Cardiac fibroblast (primary cell): ENCODE results near the gene UNC79.

Experiments
- DNase-seq, 2 donors: peaks; one replicate each; pipeline versions ENCODE4 v3.0.0 to v3.0.0-alpha.2; 2010; ENCODE audit warnings: low read depth in 2 of 2
- H3K4me3 ChIP-seq, 2 donors: replicated peaks in 1 of 2; 1 replicate in 1 of 2; 2 replicates in 1 of 2; pipeline ENCODE4 v1.5.1; 2011; ENCODE audit warnings: low read depth in 2 of 2, low read length in 2 of 2, mild to moderate bottlenecking in 2 of 2, moderate library complexity in 1 of 2
- CTCF ChIP-seq: IDR thresholded peaks from one replicate; pipeline ENCODE4 v1.5.1; 2011; ENCODE audit warnings: low read depth, mild to moderate bottlenecking, low read length, inconsistent platforms

UNC79 gene

GRCh38 chr14:93566065-93566693, 135.4 kb downstream of the UNC79 start:
- DNase-seq: no peak
- TF ChIP-seq CTCF: no peak
- no peak overlapping the region for H3K4me3 ChIP-seq

- TF ChIP-seq CTCF: no peak
- no peak for DNase-seq
- no peak overlapping the region for H3K4me3 ChIP-seq
Measured at GRCh38 chr14:93571275-93571674, 140.5 kb downstream of the UNC79 start.

- no peak for TF ChIP-seq CTCF
- DNase-seq: no peak
- H3K4me3 ChIP-seq: no peak overlapping the region
Measured at GRCh38 chr14:93579178-93579577, 148.4 kb downstream of the UNC79 start.

GRCh38 chr14:93582516-93582915, 151.8 kb downstream of the UNC79 start:
- no peak for DNase-seq
- TF ChIP-seq CTCF: no peak
- H3K4me3 ChIP-seq: no peak overlapping the region

GRCh38 chr14:93587330-93587729, 156.6 kb downstream of the UNC79 start:
- H3K4me3 ChIP-seq: no peak overlapping the region
- no peak for TF ChIP-seq CTCF
- DNase-seq: no peak

- H3K4me3 ChIP-seq: no peak overlapping the region
- no peak for TF ChIP-seq CTCF
- no peak for DNase-seq
Measured at GRCh38 chr14:93591506-93591905, 160.8 kb downstream of the UNC79 start.

- H3K4me3 ChIP-seq: no peak overlapping the region
- no peak for TF ChIP-seq CTCF
- DNase-seq: no peak
Measured at GRCh38 chr14:93592786-93593185, 162.0 kb downstream of the UNC79 start.
